Measurements from ENCODE around the gene LRPPRC. TPM values are rescaled to one million over a fixed set of nuclear protein-coding genes. Genes with fewer than 3 reads are reported as not detected.

The LRPPRC gene
- total and polyA plus RNA-seq, 2 experiments from 2014 or later = 163 to 200 TPM

GRCh38 chr2:43944915-43945314 is 50.9 kb downstream of the LRPPRC start:
- peaks cover 63% of the 10 kb centered on the region for H3K4me1 Mint-ChIP-seq
- H3K36me3 Mint-ChIP-seq (ENCODE audit: low read depth) = peaks cover 79% of the 10 kb centered on the region
- Histone ChIP-seq H3F3A (replicated peaks; ENCODE audit: low read depth) (no peaks in the 10 kb centered on the region), H3K9me2 (ENCODE audit: insufficient read depth) (no peaks in the 10 kb centered on the region), H3K4me1 (ENCODE audit: insufficient read depth) (peaks cover 43% of the 10 kb centered on the region), H3K79me2 (replicated peaks; ENCODE audit: insufficient read depth) (peaks cover 47% of the 10 kb centered on the region), H2AFZ (no peak overlapping the region), H3K4me2 (peak overlapping the region; percentile 36), H3K27me3 (ENCODE audit: insufficient read depth) (no peaks in the 10 kb centered on the region), H4K20me1 (replicated peaks; ENCODE audit: insufficient read depth) (no peaks in the 10 kb centered on the region), H3K27ac (ENCODE audit: low read depth) (peak overlapping the region; percentile 60), H3K36me3 (ENCODE audit: insufficient read depth) (peaks cover 42% of the 10 kb centered on the region), H3K4me3 (0 out of 2 replicates have a peak overlapping the region, but pooled peaks have one; percentile 5)
- H3K9me3 Mint-ChIP-seq = no peaks in the 10 kb centered on the region
- H3K4me3 Mint-ChIP-seq = peak overlapping the region; percentile 59
- ATAC-seq = peak; percentile 29; the same call in 1 of the 3 replicates
- no peaks in the 10 kb centered on the region for H3K27me3 Mint-ChIP-seq (ENCODE audit: insufficient read depth, low read depth, poor library complexity)
- peak overlapping the region; percentile 97 for H3K27ac Mint-ChIP-seq
- no peak for TF ChIP-seq POLR2AphosphoS5 (IDR thresholded peaks at IDR 0.05; ENCODE audit: low read depth)
- TF ChIP-seq NANOG (IDR thresholded peaks at IDR 0.05; ENCODE audit: borderline replicate concordance) = peak; percentile 84
- no peak for DNase-seq (ENCODE audit: low spot score)

DNA sequence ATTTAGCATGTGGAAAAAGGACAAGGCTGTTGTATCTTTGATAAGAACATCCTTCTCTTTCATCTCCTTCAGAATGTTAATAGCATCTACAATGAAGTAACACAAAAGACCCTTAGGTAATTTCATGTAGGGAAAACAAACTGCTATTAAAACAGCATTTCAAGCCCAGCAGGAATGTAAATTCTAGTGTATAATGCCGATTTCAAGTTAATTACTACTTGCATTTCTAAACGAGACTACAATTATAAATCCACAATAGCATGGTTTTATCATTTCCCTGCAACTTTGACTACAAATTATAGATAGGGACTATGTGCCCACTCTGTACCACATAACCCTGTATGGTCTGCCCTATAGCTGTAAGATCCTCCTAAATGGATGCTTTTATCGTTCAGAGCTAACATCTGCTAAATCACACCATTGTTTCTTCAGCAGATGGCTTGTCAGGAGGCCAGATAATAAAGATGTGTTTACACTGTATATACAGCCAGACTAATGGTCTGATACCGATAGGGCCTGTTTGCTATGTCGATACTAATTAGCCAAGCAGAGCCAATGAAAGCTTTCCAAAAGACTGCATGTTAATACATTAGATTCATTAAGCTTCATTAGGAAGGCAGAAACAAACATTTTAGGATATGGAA is 51.9 kb downstream of the LRPPRC start:
- Mint-ChIP-seq H3K27ac (peak overlapping the region; percentile 70), H3K9me3 (no peaks in the 10 kb centered on the region), H3K4me1 (peaks cover 67% of the 10 kb centered on the region), H3K27me3 (ENCODE audit: insufficient read depth, low read depth, poor library complexity) (no peaks in the 10 kb centered on the region), H3K4me3 (peak overlapping the region; percentile 16; the same call in 1 of the 3 replicates), H3K36me3 (ENCODE audit: low read depth) (peaks cover 79% of the 10 kb centered on the region)
- no peak for DNase-seq (ENCODE audit: low spot score)
- Histone ChIP-seq H3K27ac (ENCODE audit: low read depth) (peak overlapping the region; percentile 35; the same call in 1 of the 2 replicates), H3K36me3 (ENCODE audit: insufficient read depth) (peaks cover 32% of the 10 kb centered on the region), H3K4me3 (no peak overlapping the region), H3K27me3 (ENCODE audit: insufficient read depth) (no peaks in the 10 kb centered on the region), H2AFZ (no peak overlapping the region), H3F3A (replicated peaks; ENCODE audit: low read depth) (no peaks in the 10 kb centered on the region), H3K79me2 (replicated peaks; ENCODE audit: insufficient read depth) (peaks cover 49% of the 10 kb centered on the region), H4K20me1 (replicated peaks; ENCODE audit: insufficient read depth) (no peaks in the 10 kb centered on the region), H3K9me2 (ENCODE audit: insufficient read depth) (no peaks in the 10 kb centered on the region), H3K4me1 (ENCODE audit: insufficient read depth) (peaks cover 43% of the 10 kb centered on the region), H3K4me2 (peak overlapping the region; percentile 29)
- peak; percentile 53 for ATAC-seq
- TF ChIP-seq NANOG (IDR thresholded peaks at IDR 0.05; ENCODE audit: borderline replicate concordance) = no peak; the same call in 1 of the 2 replicates
- TF ChIP-seq, protein P1, sequence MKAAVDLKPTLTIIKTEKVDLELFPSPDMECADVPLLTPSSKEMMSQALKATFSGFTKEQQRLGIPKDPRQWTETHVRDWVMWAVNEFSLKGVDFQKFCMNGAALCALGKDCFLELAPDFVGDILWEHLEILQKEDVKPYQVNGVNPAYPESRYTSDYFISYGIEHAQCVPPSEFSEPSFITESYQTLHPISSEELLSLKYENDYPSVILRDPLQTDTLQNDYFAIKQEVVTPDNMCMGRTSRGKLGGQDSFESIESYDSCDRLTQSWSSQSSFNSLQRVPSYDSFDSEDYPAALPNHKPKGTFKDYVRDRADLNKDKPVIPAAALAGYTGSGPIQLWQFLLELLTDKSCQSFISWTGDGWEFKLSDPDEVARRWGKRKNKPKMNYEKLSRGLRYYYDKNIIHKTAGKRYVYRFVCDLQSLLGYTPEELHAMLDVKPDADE (IDR thresholded peaks at IDR 0.05) = no peak
- TF ChIP-seq CTCF (conservative IDR thresholded peaks at IDR 0.05; ENCODE audit: low read depth in 2 of 2) = no peak
- TF ChIP-seq ZNF114 (CRISPR knock-in tag; IDR thresholded peaks at IDR 0.05) = no peak
- TF ChIP-seq, protein P2, sequence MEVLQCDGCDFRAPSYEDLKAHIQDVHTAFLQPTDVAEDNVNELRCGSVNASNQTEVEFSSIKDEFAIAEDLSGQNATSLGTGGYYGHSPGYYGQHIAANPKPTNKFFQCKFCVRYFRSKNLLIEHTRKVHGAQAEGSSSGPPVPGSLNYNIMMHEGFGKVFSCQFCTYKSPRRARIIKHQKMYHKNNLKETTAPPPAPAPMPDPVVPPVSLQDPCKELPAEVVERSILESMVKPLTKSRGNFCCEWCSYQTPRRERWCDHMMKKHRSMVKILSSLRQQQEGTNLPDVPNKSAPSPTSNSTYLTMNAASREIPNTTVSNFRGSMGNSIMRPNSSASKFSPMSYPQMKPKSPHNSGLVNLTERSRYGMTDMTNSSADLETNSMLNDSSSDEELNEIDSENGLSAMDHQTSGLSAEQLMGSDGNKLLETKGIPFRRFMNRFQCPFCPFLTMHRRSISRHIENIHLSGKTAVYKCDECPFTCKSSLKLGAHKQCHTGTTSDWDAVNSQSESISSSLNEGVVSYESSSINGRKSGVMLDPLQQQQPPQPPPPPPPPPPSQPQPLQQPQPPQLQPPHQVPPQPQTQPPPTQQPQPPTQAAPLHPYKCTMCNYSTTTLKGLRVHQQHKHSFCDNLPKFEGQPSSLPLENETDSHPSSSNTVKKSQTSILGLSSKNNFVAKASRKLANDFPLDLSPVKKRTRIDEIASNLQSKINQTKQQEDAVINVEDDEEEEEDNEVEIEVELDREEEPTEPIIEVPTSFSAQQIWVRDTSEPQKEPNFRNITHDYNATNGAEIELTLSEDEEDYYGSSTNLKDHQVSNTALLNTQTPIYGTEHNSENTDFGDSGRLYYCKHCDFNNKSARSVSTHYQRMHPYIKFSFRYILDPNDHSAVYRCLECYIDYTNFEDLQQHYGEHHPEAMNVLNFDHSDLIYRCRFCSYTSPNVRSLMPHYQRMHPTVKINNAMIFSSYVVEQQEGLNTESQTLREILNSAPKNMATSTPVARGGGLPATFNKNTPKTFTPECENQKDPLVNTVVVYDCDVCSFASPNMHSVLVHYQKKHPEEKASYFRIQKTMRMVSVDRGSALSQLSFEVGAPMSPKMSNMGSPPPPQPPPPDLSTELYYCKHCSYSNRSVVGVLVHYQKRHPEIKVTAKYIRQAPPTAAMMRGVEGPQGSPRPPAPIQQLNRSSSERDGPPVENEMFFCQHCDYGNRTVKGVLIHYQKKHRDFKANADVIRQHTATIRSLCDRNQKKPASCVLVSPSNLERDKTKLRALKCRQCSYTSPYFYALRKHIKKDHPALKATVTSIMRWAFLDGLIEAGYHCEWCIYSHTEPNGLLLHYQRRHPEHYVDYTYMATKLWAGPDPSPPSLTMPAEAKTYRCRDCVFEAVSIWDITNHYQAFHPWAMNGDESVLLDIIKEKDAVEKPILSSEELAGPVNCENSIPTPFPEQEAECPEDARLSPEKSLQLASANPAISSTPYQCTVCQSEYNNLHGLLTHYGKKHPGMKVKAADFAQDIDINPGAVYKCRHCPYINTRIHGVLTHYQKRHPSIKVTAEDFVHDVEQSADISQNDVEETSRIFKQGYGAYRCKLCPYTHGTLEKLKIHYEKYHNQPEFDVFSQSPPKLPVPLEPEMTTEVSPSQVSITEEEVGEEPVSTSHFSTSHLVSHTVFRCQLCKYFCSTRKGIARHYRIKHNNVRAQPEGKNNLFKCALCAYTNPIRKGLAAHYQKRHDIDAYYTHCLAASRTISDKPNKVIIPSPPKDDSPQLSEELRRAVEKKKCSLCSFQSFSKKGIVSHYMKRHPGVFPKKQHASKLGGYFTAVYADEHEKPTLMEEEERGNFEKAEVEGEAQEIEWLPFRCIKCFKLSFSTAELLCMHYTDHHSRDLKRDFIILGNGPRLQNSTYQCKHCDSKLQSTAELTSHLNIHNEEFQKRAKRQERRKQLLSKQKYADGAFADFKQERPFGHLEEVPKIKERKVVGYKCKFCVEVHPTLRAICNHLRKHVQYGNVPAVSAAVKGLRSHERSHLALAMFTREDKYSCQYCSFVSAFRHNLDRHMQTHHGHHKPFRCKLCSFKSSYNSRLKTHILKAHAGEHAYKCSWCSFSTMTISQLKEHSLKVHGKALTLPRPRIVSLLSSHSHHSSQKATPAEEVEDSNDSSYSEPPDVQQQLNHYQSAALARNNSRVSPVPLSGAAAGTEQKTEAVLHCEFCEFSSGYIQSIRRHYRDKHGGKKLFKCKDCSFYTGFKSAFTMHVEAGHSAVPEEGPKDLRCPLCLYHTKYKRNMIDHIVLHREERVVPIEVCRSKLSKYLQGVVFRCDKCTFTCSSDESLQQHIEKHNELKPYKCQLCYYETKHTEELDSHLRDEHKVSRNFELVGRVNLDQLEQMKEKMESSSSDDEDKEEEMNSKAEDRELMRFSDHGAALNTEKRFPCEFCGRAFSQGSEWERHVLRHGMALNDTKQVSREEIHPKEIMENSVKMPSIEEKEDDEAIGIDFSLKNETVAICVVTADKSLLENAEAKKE (CRISPR knock-in tag; IDR thresholded peaks at IDR 0.05) = no peak
- TF ChIP-seq STAT1 (IDR thresholded peaks at IDR 0.05; ENCODE audit: unreplicated experiment) = no peak
- TF ChIP-seq, protein P3, sequence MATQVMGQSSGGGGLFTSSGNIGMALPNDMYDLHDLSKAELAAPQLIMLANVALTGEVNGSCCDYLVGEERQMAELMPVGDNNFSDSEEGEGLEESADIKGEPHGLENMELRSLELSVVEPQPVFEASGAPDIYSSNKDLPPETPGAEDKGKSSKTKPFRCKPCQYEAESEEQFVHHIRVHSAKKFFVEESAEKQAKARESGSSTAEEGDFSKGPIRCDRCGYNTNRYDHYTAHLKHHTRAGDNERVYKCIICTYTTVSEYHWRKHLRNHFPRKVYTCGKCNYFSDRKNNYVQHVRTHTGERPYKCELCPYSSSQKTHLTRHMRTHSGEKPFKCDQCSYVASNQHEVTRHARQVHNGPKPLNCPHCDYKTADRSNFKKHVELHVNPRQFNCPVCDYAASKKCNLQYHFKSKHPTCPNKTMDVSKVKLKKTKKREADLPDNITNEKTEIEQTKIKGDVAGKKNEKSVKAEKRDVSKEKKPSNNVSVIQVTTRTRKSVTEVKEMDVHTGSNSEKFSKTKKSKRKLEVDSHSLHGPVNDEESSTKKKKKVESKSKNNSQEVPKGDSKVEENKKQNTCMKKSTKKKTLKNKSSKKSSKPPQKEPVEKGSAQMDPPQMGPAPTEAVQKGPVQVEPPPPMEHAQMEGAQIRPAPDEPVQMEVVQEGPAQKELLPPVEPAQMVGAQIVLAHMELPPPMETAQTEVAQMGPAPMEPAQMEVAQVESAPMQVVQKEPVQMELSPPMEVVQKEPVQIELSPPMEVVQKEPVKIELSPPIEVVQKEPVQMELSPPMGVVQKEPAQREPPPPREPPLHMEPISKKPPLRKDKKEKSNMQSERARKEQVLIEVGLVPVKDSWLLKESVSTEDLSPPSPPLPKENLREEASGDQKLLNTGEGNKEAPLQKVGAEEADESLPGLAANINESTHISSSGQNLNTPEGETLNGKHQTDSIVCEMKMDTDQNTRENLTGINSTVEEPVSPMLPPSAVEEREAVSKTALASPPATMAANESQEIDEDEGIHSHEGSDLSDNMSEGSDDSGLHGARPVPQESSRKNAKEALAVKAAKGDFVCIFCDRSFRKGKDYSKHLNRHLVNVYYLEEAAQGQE (IDR thresholded peaks at IDR 0.05; ENCODE audit: unreplicated experiment) = no peak
